Upper lobe of right lung (tissue), 1 donor: ENCODE data around the gene ZNF584. TPM values are rescaled to one million over a fixed set of nuclear protein-coding genes. Genes with fewer than 3 reads are reported as not detected.
"Not testable (repeated sequence)": the region's sequence is repeated elsewhere in the genome, so short reads cannot be mapped to it uniquely, and the experiment has no call there.

ENCODE experiments used
- ATAC-seq: fragments of 200-7000 bp; cut with Tn5 transposase; one replicate; pipeline ENCODE4 v1.9.1; 2020; ENCODE audit warnings: mild to moderate bottlenecking, moderate library complexity
- DNase-seq: peaks from one replicate; pipeline ENCODE4 v3.0.0-alpha.2; 2020
- H3K27ac ChIP-seq: fragments of 200-600 bp; one replicate; pipeline ENCODE4 v1.8.0; 2022
- H3K27me3 ChIP-seq: fragments of 200-600 bp; one replicate; pipeline ENCODE4 v1.8.0; 2022; ENCODE audit warnings: mild to moderate bottlenecking
- H3K36me3 ChIP-seq: fragments of 200-600 bp; one replicate; pipeline ENCODE4 v1.8.0; 2022
- H3K4me1 ChIP-seq: fragments of 200-600 bp; one replicate; pipeline ENCODE4 v1.8.0; 2022
- H3K4me3 ChIP-seq: fragments of 200-600 bp; one replicate; pipeline ENCODE4 v1.8.0; 2022; ENCODE audit warnings: mild to moderate bottlenecking
- H3K9me3 ChIP-seq: fragments of 200-600 bp; one replicate; pipeline ENCODE4 v1.8.0; 2022
- intact Hi-C: fragments of 100-400 bp; cut with DNase I; formaldehyde crosslinking; loops from one replicate; pipeline ENCODE4 v1.11.0; 2022
- total RNA-seq: library from RNA; stranded (reverse); fragmentation: NEBNext Ultra II Directional; extraction: Animal tissue kit (Norgen Biotek cat#: 25700); gene quantifications from one replicate; pipeline ENCODE4 v1.2.1, GENCODE V29; 2021
- TF ChIP-seq, protein P1 (sequence below): fragments of 200-600 bp; IDR thresholded peaks from one replicate; pipeline ENCODE4 v1.8.0; 2022; ENCODE audit warnings: antibody characterized with exemption
- donor health status: DM: no; HTN: yes; CAD: no; lungs with severe emphysema.

ZNF584 gene
- total RNA-seq, 1 donor from 2014 or later = 9.5 TPM

- H3K27ac ChIP-seq = no peak overlapping the region
- peaks cover 11% of the 10 kb centered on the region for H3K27me3 ChIP-seq
- H3K4me3 ChIP-seq = no peak overlapping the region
- TF ChIP-seq, protein P1, sequence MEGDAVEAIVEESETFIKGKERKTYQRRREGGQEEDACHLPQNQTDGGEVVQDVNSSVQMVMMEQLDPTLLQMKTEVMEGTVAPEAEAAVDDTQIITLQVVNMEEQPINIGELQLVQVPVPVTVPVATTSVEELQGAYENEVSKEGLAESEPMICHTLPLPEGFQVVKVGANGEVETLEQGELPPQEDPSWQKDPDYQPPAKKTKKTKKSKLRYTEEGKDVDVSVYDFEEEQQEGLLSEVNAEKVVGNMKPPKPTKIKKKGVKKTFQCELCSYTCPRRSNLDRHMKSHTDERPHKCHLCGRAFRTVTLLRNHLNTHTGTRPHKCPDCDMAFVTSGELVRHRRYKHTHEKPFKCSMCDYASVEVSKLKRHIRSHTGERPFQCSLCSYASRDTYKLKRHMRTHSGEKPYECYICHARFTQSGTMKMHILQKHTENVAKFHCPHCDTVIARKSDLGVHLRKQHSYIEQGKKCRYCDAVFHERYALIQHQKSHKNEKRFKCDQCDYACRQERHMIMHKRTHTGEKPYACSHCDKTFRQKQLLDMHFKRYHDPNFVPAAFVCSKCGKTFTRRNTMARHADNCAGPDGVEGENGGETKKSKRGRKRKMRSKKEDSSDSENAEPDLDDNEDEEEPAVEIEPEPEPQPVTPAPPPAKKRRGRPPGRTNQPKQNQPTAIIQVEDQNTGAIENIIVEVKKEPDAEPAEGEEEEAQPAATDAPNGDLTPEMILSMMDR = no peak
- ATAC-seq = no peak
- DNase-seq = no peak
- H3K4me1 ChIP-seq = peaks cover 19% of the 10 kb centered on the region
- intact Hi-C loops = no loop called here
- no peaks in the 10 kb centered on the region for H3K9me3 ChIP-seq
- H3K36me3 ChIP-seq = peaks cover 4% of the 10 kb centered on the region
These were observed 8.5 kb upstream of the ZNF584 start for GRCh38 chr19:58399903-58400302.

DNA sequence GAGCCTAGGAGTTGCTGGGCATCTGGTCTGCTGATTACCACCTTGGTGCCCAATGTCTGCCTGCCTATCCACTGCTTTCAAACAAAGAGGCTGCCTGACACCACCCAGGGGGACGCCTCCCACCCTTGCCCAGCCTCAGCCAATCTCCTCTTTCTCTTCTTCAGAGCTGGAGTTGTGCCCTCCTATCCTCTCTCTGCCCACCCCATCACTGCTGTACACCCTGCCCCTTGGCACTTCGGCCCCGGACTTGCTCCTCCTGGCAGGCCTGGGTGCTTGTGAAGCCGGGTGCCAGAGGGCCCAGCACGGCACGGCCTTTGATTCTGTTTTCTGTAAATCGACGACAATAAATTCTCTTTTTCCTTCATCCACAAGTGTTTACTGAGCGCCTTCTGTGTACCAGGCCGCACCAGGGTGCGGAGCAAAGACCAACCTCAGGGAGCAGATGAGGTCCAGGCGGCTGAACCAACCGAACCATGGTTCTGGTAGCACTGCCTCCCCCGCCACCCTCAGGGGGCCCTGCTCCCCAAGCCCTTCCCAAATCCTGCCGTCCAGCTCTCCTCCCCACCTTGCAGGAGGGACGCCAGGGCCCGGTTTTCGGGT lies 8.0 kb upstream of the ZNF584 start:
- Histone ChIP-seq H3K9me3 (no peaks in the 10 kb centered on the region), H3K27me3 (peaks cover 11% of the 10 kb centered on the region), H3K4me3 (peak overlapping the region; percentile 59), H3K36me3 (no peaks in the 10 kb centered on the region), H3K27ac (no peak overlapping the region), H3K4me1 (peaks cover 19% of the 10 kb centered on the region)
- ATAC-seq (no peak), DNase-seq (peak; percentile 75)
- intact Hi-C loops = no loop called here
- TF ChIP-seq, protein P1 = no peak

- intact Hi-C loops = no loop called here
- peak overlapping the region; percentile 81 for H3K27ac ChIP-seq
- TF ChIP-seq, protein P1 = no peak
- ATAC-seq = peak; percentile 98
- H3K4me1 ChIP-seq = peaks cover 15% of the 10 kb centered on the region
- H3K36me3 ChIP-seq = no peaks in the 10 kb centered on the region
- no peaks in the 10 kb centered on the region for H3K9me3 ChIP-seq
- peaks cover 11% of the 10 kb centered on the region for H3K27me3 ChIP-seq
- H3K4me3 ChIP-seq = peak overlapping the region; percentile 59
- DNase-seq = peak; percentile 100
These were observed 7.3 kb upstream of the ZNF584 start for GRCh38 chr19:58400916-58401839.

GRCh38 chr19:58401840-58402421 lies 6.5 kb upstream of the ZNF584 start:
- intact Hi-C loops = no loop called here
- H3K4me3 ChIP-seq = peak overlapping the region; percentile 59
- TF ChIP-seq, protein P1 = no peak
- H3K27me3 ChIP-seq = peaks cover 7% of the 10 kb centered on the region
- H3K9me3 ChIP-seq = no peaks in the 10 kb centered on the region
- ATAC-seq (no peak), DNase-seq (no peak)
- H3K4me1 ChIP-seq = peaks cover 16% of the 10 kb centered on the region
- H3K27ac ChIP-seq = peak overlapping the region; percentile 81
- H3K36me3 ChIP-seq = no peaks in the 10 kb centered on the region

- ATAC-seq, intact Hi-C loops: not testable (repeated sequence)
These were observed 4.5 kb upstream of the ZNF584 start for GRCh38 chr19:58403920-58404478.

More at GRCh38 chr19:58403920-58404478, 4.5 kb upstream of the ZNF584 start:
- DNase-seq, H3K9me3 ChIP-seq, H3K27me3 ChIP-seq, H3K36me3 ChIP-seq, H3K4me3 ChIP-seq, H3K27ac ChIP-seq: not testable (repeated sequence)
- peaks cover 26% of the 10 kb centered on the region for H3K4me1 ChIP-seq
